Measurements from ENCODE around the gene SIL1. TPM values are rescaled to one million over a fixed set of nuclear protein-coding genes. Genes with fewer than 3 reads are reported as not detected.
A peak's percentile ranks its signal among the peaks of the same experiment; 100 is the strongest.

Gene SIL1
- total and polyA plus RNA-seq, 8 donors, result 22.2 to 83.6 (median 33.4) TPM

- peaks cover 38 to 65% (median 52%) of the 10 kb centered on the region in 4 donors for H3K4me1 ChIP-seq
- H3K4me3 ChIP-seq, result no peak overlapping the region
- TF ChIP-seq POLR2A (IDR thresholded peaks at IDR 0.05) (no peak), CTCF (IDR thresholded peaks at IDR 0.05) (no peak), EP300 (IDR thresholded peaks at IDR 0.05) (no peak), POLR2AphosphoS5 (IDR thresholded peaks at IDR 0.05) (no peak)
- 56 to 89% (median 65%) methylated on average over 7 of the region's 7 CpGs for WGBS, 5 donors
- H3K36me3 ChIP-seq, result peaks cover 0 to 4% (median 0%) of the 10 kb centered on the region in 4 donors
- no peak for DNase-seq
- no peaks in the 10 kb centered on the region for H3K9me3 ChIP-seq
- no peaks in the 10 kb centered on the region for H3K27me3 ChIP-seq
- peak overlapping the region in 1 of 5 donors; percentile 7 for H3K27ac ChIP-seq
- intact Hi-C loops (cut with DNase I; ENCODE audit: low total_unique reads), result no loop called here
These were observed 46.3 kb downstream of the SIL1 start for GRCh38 chr5:139151902-139152301.

DNA sequence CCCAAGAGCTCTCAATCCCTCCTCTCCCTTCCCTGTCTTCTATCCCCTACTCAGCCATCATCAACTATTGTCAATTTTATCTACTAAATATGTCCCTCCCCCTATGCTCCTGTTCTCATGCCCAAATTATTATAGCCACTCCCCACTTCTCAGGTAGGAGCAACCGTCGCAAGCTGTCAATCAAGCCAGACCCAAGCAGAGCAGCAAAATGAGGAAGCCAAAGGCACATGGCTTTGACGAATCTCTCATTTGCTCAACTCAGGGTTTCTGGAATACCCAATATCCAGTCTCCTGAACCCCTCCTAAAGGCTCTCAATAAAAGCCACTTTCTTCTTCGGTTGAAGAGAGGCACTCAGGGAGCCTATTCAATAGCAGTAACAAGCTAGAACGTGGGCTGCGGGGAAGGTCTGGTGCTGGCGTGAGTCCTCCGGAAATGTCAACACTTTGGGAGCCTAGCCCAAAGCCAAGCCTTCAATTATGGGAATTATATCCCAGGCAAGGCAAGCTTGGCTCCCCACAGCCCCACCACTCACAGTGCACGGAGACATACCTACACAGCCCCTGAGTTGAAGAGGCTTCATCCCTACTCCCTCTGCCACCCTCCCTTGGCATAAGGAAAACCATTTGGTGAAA lies 47.7 kb downstream of the SIL1 start:
- Histone ChIP-seq H3K36me3 (no peaks in the 10 kb centered on the region), H3K27ac (peak overlapping the region in 4 of 5 donors; percentile 46 to 75 (median 73)), H3K4me3 (no peak overlapping the region), H3K9me3 (no peaks in the 10 kb centered on the region), H3K4me1 (peaks cover 40 to 71% (median 57%) of the 10 kb centered on the region in 4 donors), H3K27me3 (no peaks in the 10 kb centered on the region)
- intact Hi-C loops (cut with DNase I; ENCODE audit: low total_unique reads), result no loop called here
- DNase-seq, result no peak
- 49 to 77% (median 59%) methylated on average over 8 to 9 of the region's 9 CpGs for WGBS, 5 donors
- TF ChIP-seq EP300 (IDR thresholded peaks at IDR 0.05), result no peak
- TF ChIP-seq POLR2A (IDR thresholded peaks at IDR 0.05), result no peak
- no peak for TF ChIP-seq POLR2AphosphoS5 (IDR thresholded peaks at IDR 0.05)
- no peak for TF ChIP-seq CTCF (IDR thresholded peaks at IDR 0.05)

GRCh38 chr5:139149477-139150199 lies 48.5 kb downstream of the SIL1 start:
- no peak overlapping the region for H3K4me3 ChIP-seq
- H3K9me3 ChIP-seq, result no peaks in the 10 kb centered on the region
- TF ChIP-seq POLR2A (IDR thresholded peaks at IDR 0.05) (no peak), EP300 (IDR thresholded peaks at IDR 0.05) (no peak), CTCF (IDR thresholded peaks at IDR 0.05) (no peak), POLR2AphosphoS5 (IDR thresholded peaks at IDR 0.05) (no peak)
- intact Hi-C loops (cut with DNase I; ENCODE audit: low total_unique reads), result no loop called here
- H3K27ac ChIP-seq, result peak overlapping the region in 4 of 5 donors; percentile 46 to 75 (median 73)
- peaks cover 40 to 78% (median 57%) of the 10 kb centered on the region in 4 donors for H3K4me1 ChIP-seq
- no peaks in the 10 kb centered on the region for H3K27me3 ChIP-seq
- no peaks in the 10 kb centered on the region for H3K36me3 ChIP-seq
- 44 to 55% (median 48%) methylated on average over 3 of the region's 3 CpGs for WGBS, 5 donors
- DNase-seq, result peak in 1 of 2 donors; percentile 43

DNA sequence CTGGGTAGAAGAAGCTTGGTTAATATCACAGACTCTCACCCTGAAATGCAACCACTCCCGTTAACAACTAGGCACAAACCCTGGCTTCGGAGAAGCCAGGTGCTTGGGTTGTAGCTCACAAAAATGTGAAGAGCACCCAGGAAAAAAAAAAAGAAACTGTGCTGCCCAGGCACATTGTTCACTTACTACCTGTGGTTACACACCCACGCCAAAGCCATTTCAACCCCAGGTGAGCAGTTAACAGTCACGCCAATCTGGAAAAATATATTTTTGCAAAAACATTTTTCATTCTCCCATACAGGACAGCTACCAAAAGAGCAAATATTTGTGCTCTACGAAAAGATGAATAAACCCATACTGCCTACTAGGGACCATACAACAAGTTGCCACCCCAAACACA lies 49.2 kb downstream of the SIL1 start:
- intact Hi-C loops (cut with DNase I; ENCODE audit: low total_unique reads), result no loop called here
- Histone ChIP-seq H3K4me1 (peaks cover 40 to 78% (median 53%) of the 10 kb centered on the region in 4 donors), H3K9me3 (no peaks in the 10 kb centered on the region), H3K4me3 (no peak overlapping the region), H3K36me3 (no peaks in the 10 kb centered on the region), H3K27ac (peak overlapping the region; percentile 51 to 90 (median 73)), H3K27me3 (no peaks in the 10 kb centered on the region)
- TF ChIP-seq CTCF (IDR thresholded peaks at IDR 0.05) (no peak), POLR2AphosphoS5 (IDR thresholded peaks at IDR 0.05) (no peak), EP300 (IDR thresholded peaks at IDR 0.05) (no peak), POLR2A (IDR thresholded peaks at IDR 0.05) (no peak)
- WGBS, 5 donors, result 36 to 54% (median 42%) methylated on average over 5 of the region's 5 CpGs
- DNase-seq, result no peak
